Neuronal stem cell (in vitro differentiated cells): ENCODE measurements around the gene JUP.

ENCODE experiments used
- DNase-seq: peaks from one replicate; pipeline ENCODE4 v3.0.0-alpha.2; 2013; ENCODE audit warnings: low spot score
- H2AFZ ChIP-seq: one replicate; pipeline ENCODE4 v1.6.1; 2013; ENCODE audit warnings: mild to moderate bottlenecking, low read length, inconsistent platforms
- H2AK5ac ChIP-seq: 2 replicates; pipeline ENCODE4 v1.6.1; 2013; ENCODE audit warnings: low read depth, mild to moderate bottlenecking, inconsistent platforms, low read length, moderate library complexity, mixed read lengths
- H2BK120ac ChIP-seq: 2 replicates; pipeline ENCODE4 v1.6.1; 2013; ENCODE audit warnings: low read depth, mild to moderate bottlenecking, inconsistent platforms, low read length, moderate library complexity, mixed read lengths
- H2BK12ac ChIP-seq: one replicate; pipeline ENCODE4 v1.6.1; 2013; ENCODE audit warnings: low read length, inconsistent platforms
- H2BK15ac ChIP-seq: 2 replicates; pipeline ENCODE4 v1.6.1; 2013; ENCODE audit warnings: mild to moderate bottlenecking, low read length, inconsistent platforms, mixed read lengths
- H2BK5ac ChIP-seq: one replicate; pipeline ENCODE4 v1.6.1; 2013; ENCODE audit warnings: inconsistent platforms, mild to moderate bottlenecking, low read length, moderate library complexity
- H3K14ac ChIP-seq: one replicate; pipeline ENCODE4 v1.6.1; 2013; ENCODE audit warnings: low read length, inconsistent platforms
- H3K18ac ChIP-seq: 2 replicates; pipeline ENCODE4 v1.6.1; 2013; ENCODE audit warnings: low read length, inconsistent platforms
- H3K23ac ChIP-seq: 2 replicates; pipeline ENCODE4 v1.6.1; 2013; ENCODE audit warnings: low read depth, mild to moderate bottlenecking, mixed read lengths, low read length, inconsistent platforms; ENCODE audit not compliant: poor library complexity
- H3K27ac ChIP-seq: replicated peaks from 3 replicates; pipeline ENCODE4 v1.5.1; 2013; ENCODE audit warnings: low read length, inconsistent platforms
- H3K27me3 ChIP-seq, 3 experiments: 2 replicates each; pipeline ENCODE4 v1.6.1; 2013; ENCODE audit warnings: low read length in 3 of 3, mild to moderate bottlenecking in 2 of 3, inconsistent platforms in 1 of 3, low read depth in 1 of 3, mixed read lengths in 1 of 3, moderate library complexity in 1 of 3; ENCODE audit not compliant: control insufficient read depth in 3 of 3, insufficient read depth in 3 of 3
- H3K36me3 ChIP-seq, 2 donors: replicated peaks in 1 of 2; 2 replicates each; pipeline ENCODE4 v1.6.1; 2013; ENCODE audit warnings: low read length in 2 of 2; ENCODE audit not compliant: control insufficient read depth in 2 of 2, insufficient read depth in 2 of 2
- H3K4ac ChIP-seq: 2 replicates; pipeline ENCODE4 v1.6.1; 2013; ENCODE audit warnings: inconsistent platforms, mild to moderate bottlenecking, low read length, moderate library complexity
- H3K4me1 ChIP-seq, 2 donors: 1 replicate in 1 of 2; 2 replicates in 1 of 2; pipeline ENCODE4 v1.6.1; 2013; ENCODE audit warnings: low read length in 2 of 2, low read depth in 1 of 2; ENCODE audit not compliant: control insufficient read depth in 2 of 2, insufficient read depth in 1 of 2
- H3K4me2 ChIP-seq: one replicate; pipeline ENCODE4 v1.6.1; 2013; ENCODE audit warnings: mild to moderate bottlenecking, low read length, inconsistent platforms; ENCODE audit not compliant: insufficient read depth, poor library complexity, severe bottlenecking
- H3K4me3 ChIP-seq, 2 donors: 2 replicates each; pipeline ENCODE4 v1.5.1; 2013; ENCODE audit warnings: low read length in 2 of 2, mild to moderate bottlenecking in 2 of 2, inconsistent platforms in 1 of 2, moderate library complexity in 1 of 2
- H3K79me1 ChIP-seq: one replicate; pipeline ENCODE4 v1.6.1; 2013; ENCODE audit warnings: low read depth, mild to moderate bottlenecking, inconsistent platforms, low read length, moderate library complexity
- H3K9ac ChIP-seq: one replicate; pipeline ENCODE4 v1.6.1; 2013; ENCODE audit warnings: mild to moderate bottlenecking, low read depth, low read length, inconsistent platforms; ENCODE audit not compliant: poor library complexity
- H3K9me3 ChIP-seq, 2 donors: replicated peaks in 1 of 2; 2 replicates each; pipeline versions ENCODE3 to v1.6.1; 2013; ENCODE audit warnings: low read length in 2 of 2, mild to moderate bottlenecking in 2 of 2, inconsistent platforms in 1 of 2, low read depth in 1 of 2, mixed read lengths in 1 of 2, moderate library complexity in 1 of 2; ENCODE audit not compliant: control insufficient read depth in 2 of 2, insufficient read depth in 1 of 2
- H4K8ac ChIP-seq: one replicate; pipeline ENCODE4 v1.6.1; 2013; ENCODE audit warnings: low read depth, mild to moderate bottlenecking, inconsistent platforms, low read length, moderate library complexity
- H4K91ac ChIP-seq: one replicate; pipeline ENCODE4 v1.6.1; 2013; ENCODE audit warnings: low read length, low read depth, mild to moderate bottlenecking, inconsistent platforms; ENCODE audit not compliant: poor library complexity
- WGBS, 2 donors: extraction: QIAGEN DNeasy Blood & Tissue Kit; methylation state at CpG; one replicate each; pipeline ENCODE4 v1.1.7; 2013; ENCODE audit warnings: missing lambda C conversion rate in 2 of 2, mixed read lengths in 1 of 2; ENCODE audit not compliant: insufficient read length in 2 of 2, insufficient replicate concordance in 1 of 2; ENCODE audit errors: extremely low coverage in 2 of 2; 5-methylcytosine and 5-hydroxymethylcytosine counted together

Gene JUP

GRCh38 chr17:41763327-41763726, 23.2 kb downstream of the JUP start:
- H3K36me3 ChIP-seq = peaks cover 54 to 83% of the 10 kb centered on the region in 2 donors
- no peaks in the 10 kb centered on the region for H3K79me1 ChIP-seq
- H2BK15ac ChIP-seq = no peak overlapping the region
- H3K4me2 ChIP-seq = no peak overlapping the region
- H3K14ac ChIP-seq = no peak overlapping the region
- peak overlapping the region; percentile 54 for H3K9ac ChIP-seq
- no peak overlapping the region for H2BK120ac ChIP-seq
- no peak overlapping the region for H3K4ac ChIP-seq
- H3K27me3 ChIP-seq = no peaks in the 10 kb centered on the region
- peak overlapping the region; percentile 14 for H2BK5ac ChIP-seq
- peak overlapping the region in 1 of 2 donors; percentile 55 for H3K4me3 ChIP-seq
- H3K9me3 ChIP-seq = peaks cover 0 to 3% of the 10 kb centered on the region in 2 donors
- H2AFZ ChIP-seq = no peak overlapping the region
- H2BK12ac ChIP-seq = no peak overlapping the region
- H3K18ac ChIP-seq = no peak overlapping the region
- H4K91ac ChIP-seq = no peak overlapping the region
- DNase-seq = no peak
- no peaks in the 10 kb centered on the region for H3K4me1 ChIP-seq
- no peak overlapping the region for H3K27ac ChIP-seq
- no CpG with 5 or more reads among the region's 8 CpGs for WGBS, 2 donors
- no peak overlapping the region for H2AK5ac ChIP-seq
- H4K8ac ChIP-seq = no peak overlapping the region
- no peak overlapping the region for H3K23ac ChIP-seq

- Histone ChIP-seq H3K18ac (no peak overlapping the region), H3K9ac (peak overlapping the region; percentile 54), H2BK5ac (no peak overlapping the region), H2BK120ac (no peak overlapping the region), H3K4me1 (no peaks in the 10 kb centered on the region), H3K27ac (no peak overlapping the region), H2AFZ (no peak overlapping the region), H2BK15ac (no peak overlapping the region), H3K4me2 (no peak overlapping the region), H3K9me3 (peaks cover 0 to 3% of the 10 kb centered on the region in 2 donors), H3K36me3 (peaks cover 56 to 87% of the 10 kb centered on the region in 2 donors), H4K91ac (no peak overlapping the region), H3K79me1 (no peaks in the 10 kb centered on the region), H3K27me3 (no peaks in the 10 kb centered on the region), H3K23ac (no peak overlapping the region), H3K4ac (no peak overlapping the region), H3K14ac (no peak overlapping the region), H4K8ac (no peak overlapping the region), H3K4me3 (peak overlapping the region in 1 of 2 donors; percentile 55), H2AK5ac (no peak overlapping the region), H2BK12ac (no peak overlapping the region)
- WGBS, 2 donors = no CpG with 5 or more reads among the region's 16 CpGs
- no peak for DNase-seq
Observed at GRCh38 chr17:41762841-41763240, 23.7 kb downstream of the JUP start.

- H2BK120ac ChIP-seq = no peak overlapping the region
- H3K9ac ChIP-seq = no peak overlapping the region
- no peak overlapping the region for H3K14ac ChIP-seq
- H3K4ac ChIP-seq = no peak overlapping the region
- H2AFZ ChIP-seq = no peak overlapping the region
- no peak overlapping the region for H3K4me3 ChIP-seq
- H3K4me2 ChIP-seq = no peak overlapping the region
- DNase-seq = no peak
- H3K27ac ChIP-seq = no peak overlapping the region
- no peak overlapping the region for H4K8ac ChIP-seq
- H2BK5ac ChIP-seq = no peak overlapping the region
- peaks cover 0 to 3% of the 10 kb centered on the region in 2 donors for H3K9me3 ChIP-seq
- H2BK15ac ChIP-seq = no peak overlapping the region
- H3K79me1 ChIP-seq = no peaks in the 10 kb centered on the region
- H4K91ac ChIP-seq = no peak overlapping the region
- H3K27me3 ChIP-seq = no peaks in the 10 kb centered on the region
- WGBS, 2 donors = no CpG with 5 or more reads among the region's 6 CpGs
- no peak overlapping the region for H3K23ac ChIP-seq
- no peaks in the 10 kb centered on the region for H3K4me1 ChIP-seq
- no peak overlapping the region for H2BK12ac ChIP-seq
- H3K18ac ChIP-seq = no peak overlapping the region
- H3K36me3 ChIP-seq = peaks cover 56 to 87% of the 10 kb centered on the region in 2 donors
- no peak overlapping the region for H2AK5ac ChIP-seq
Observed at GRCh38 chr17:41762391-41762790, 24.1 kb downstream of the JUP start.

- Histone ChIP-seq H3K27me3 (no peaks in the 10 kb centered on the region), H2BK12ac (no peak overlapping the region), H4K8ac (no peak overlapping the region), H3K4me3 (no peak overlapping the region), H2AFZ (no peak overlapping the region), H3K4me1 (no peaks in the 10 kb centered on the region), H2BK15ac (no peak overlapping the region), H3K9me3 (peaks cover 0 to 2% of the 10 kb centered on the region in 2 donors), H3K4ac (no peak overlapping the region), H3K36me3 (peaks cover 56 to 87% of the 10 kb centered on the region in 2 donors), H3K79me1 (no peaks in the 10 kb centered on the region), H2BK5ac (no peak overlapping the region), H3K18ac (no peak overlapping the region), H3K23ac (no peak overlapping the region), H3K4me2 (no peak overlapping the region), H2BK120ac (no peak overlapping the region), H4K91ac (no peak overlapping the region), H2AK5ac (no peak overlapping the region), H3K27ac (no peak overlapping the region), H3K14ac (no peak overlapping the region), H3K9ac (no peak overlapping the region)
- DNase-seq = no peak
- no CpG with 5 or more reads among the region's 6 CpGs for WGBS, 2 donors
Observed at GRCh38 chr17:41760878-41761277, 25.6 kb downstream of the JUP start.
